Glutamatergic neuron (in vitro differentiated cells): ENCODE measurements around the gene RAP1B. TPM values are rescaled to one million over a fixed set of nuclear protein-coding genes. Genes with fewer than 3 reads are reported as not detected.
"Not testable (repeated sequence)": the region's sequence is repeated elsewhere in the genome, so short reads cannot be mapped to it uniquely, and the experiment has no call there.

ENCODE experiments used
- DNase-seq: peaks from one replicate; pipeline ENCODE4 v3.0.0; 2022
- H3K27ac Mint-ChIP-seq: one replicate; pipeline ENCODE4 v1.8.0; 2020; ENCODE audit warnings: mild to moderate bottlenecking, mixed read lengths, inconsistent platforms; ENCODE audit not compliant: unreplicated experiment
- H3K27me3 Mint-ChIP-seq: one replicate; pipeline ENCODE4 v1.8.0; 2020; ENCODE audit warnings: mild to moderate bottlenecking, moderate library complexity, mixed read lengths, inconsistent platforms; ENCODE audit not compliant: unreplicated experiment
- H3K36me3 Mint-ChIP-seq: one replicate; pipeline ENCODE4 v1.8.0; 2020; ENCODE audit warnings: mild to moderate bottlenecking, mixed read lengths, inconsistent platforms; ENCODE audit not compliant: unreplicated experiment
- H3K4me1 Mint-ChIP-seq: one replicate; pipeline ENCODE4 v1.8.0; 2020; ENCODE audit warnings: mild to moderate bottlenecking, low read depth, mixed read lengths, inconsistent platforms; ENCODE audit not compliant: unreplicated experiment
- H3K4me3 Mint-ChIP-seq: one replicate; pipeline ENCODE4 v1.8.0; 2020; ENCODE audit warnings: mild to moderate bottlenecking, mixed read lengths, inconsistent platforms; ENCODE audit not compliant: unreplicated experiment
- H3K9me3 Mint-ChIP-seq: one replicate; pipeline ENCODE4 v1.8.0; 2020; ENCODE audit warnings: mild to moderate bottlenecking, moderate library complexity, mixed read lengths, inconsistent platforms; ENCODE audit not compliant: unreplicated experiment
- CTCF ChIP-seq: fragments of 200-600 bp; sonication (generic); IDR thresholded peaks from one replicate; pipeline ENCODE4 v1.5.0; 2021; ENCODE audit not compliant: partially characterized antibody, unreplicated experiment
- total RNA-seq: library from RNA; stranded (reverse); fragmentation: NEBNext Ultra II Directional; extraction: Animal tissue kit (Norgen Biotek cat#: 25700); gene quantifications from one replicate; pipeline ENCODE4 v1.2.1, GENCODE V29; 2021; ENCODE audit not compliant: unreplicated experiment

RAP1B gene
- total RNA-seq, 1 donor from 2014 or later: 68.2 TPM

GRCh38 chr12:68671179-68671578 lies 60.5 kb downstream of the RAP1B start:
- no peak for TF ChIP-seq CTCF
- H3K9me3 Mint-ChIP-seq: no peaks in the 10 kb centered on the region
- no peaks in the 10 kb centered on the region for H3K36me3 Mint-ChIP-seq
- H3K27ac Mint-ChIP-seq: no peak overlapping the region
- H3K4me1 Mint-ChIP-seq: no peaks in the 10 kb centered on the region
- H3K4me3 Mint-ChIP-seq: no peak overlapping the region
- no peaks in the 10 kb centered on the region for H3K27me3 Mint-ChIP-seq
- no peak for DNase-seq

GRCh38 chr12:68673788-68674187 lies 63.1 kb downstream of the RAP1B start:
- H3K4me1 Mint-ChIP-seq: no peaks in the 10 kb centered on the region
- H3K9me3 Mint-ChIP-seq: no peaks in the 10 kb centered on the region
- H3K27ac Mint-ChIP-seq: no peak overlapping the region
- H3K4me3 Mint-ChIP-seq: no peak overlapping the region
- no peak for TF ChIP-seq CTCF
- H3K36me3 Mint-ChIP-seq: no peaks in the 10 kb centered on the region
- no peaks in the 10 kb centered on the region for H3K27me3 Mint-ChIP-seq
- no peak for DNase-seq

GRCh38 chr12:68674376-68674775 lies 63.7 kb downstream of the RAP1B start:
- no peak for TF ChIP-seq CTCF
- Mint-ChIP-seq H3K27ac (no peak overlapping the region), H3K4me1 (no peaks in the 10 kb centered on the region), H3K4me3 (no peak overlapping the region), H3K36me3 (no peaks in the 10 kb centered on the region), H3K27me3 (no peaks in the 10 kb centered on the region), H3K9me3 (no peaks in the 10 kb centered on the region)
- DNase-seq: no peak

GRCh38 chr12:68675101-68675842 lies 64.6 kb downstream of the RAP1B start:
- Mint-ChIP-seq H3K4me3 (no peak overlapping the region), H3K9me3 (no peaks in the 10 kb centered on the region), H3K27me3 (no peaks in the 10 kb centered on the region), H3K36me3 (no peaks in the 10 kb centered on the region), H3K27ac (no peak overlapping the region), H3K4me1 (no peaks in the 10 kb centered on the region)
- no peak for TF ChIP-seq CTCF
- DNase-seq: no peak

- not testable (repeated sequence) for H3K27me3 Mint-ChIP-seq, H3K36me3 Mint-ChIP-seq, H3K27ac Mint-ChIP-seq, DNase-seq, H3K4me1 Mint-ChIP-seq, H3K4me3 Mint-ChIP-seq, H3K9me3 Mint-ChIP-seq
Observed at GRCh38 chr12:68676854-68677253, 66.2 kb downstream of the RAP1B start.
